Measurements from ENCODE around the gene YAP1.
A peak's percentile ranks its signal among the peaks of the same experiment; 100 is the strongest.

Gene YAP1

GRCh38 chr11:102109896-102110760 is at the start of gene YAP1:
TSS of gene YAP1 (plus strand) at chr11:102110447. CDS start at chr11:102110849, 402 bp downstream.
- peak; percentile 44 for DNase-seq (ENCODE audit: low read depth)

GRCh38 chr11:102061276-102061675 is 49.0 kb upstream of the YAP1 start:
- DNase-seq (ENCODE audit: low read depth), result no peak

GRCh38 chr11:102062106-102062505 is 48.1 kb upstream of the YAP1 start:
- no peak for DNase-seq (ENCODE audit: low read depth)

GRCh38 chr11:102064316-102064715 is 45.9 kb upstream of the YAP1 start:
- no peak for DNase-seq (ENCODE audit: low read depth)

GRCh38 chr11:102070766-102071165 is 39.5 kb upstream of the YAP1 start:
- no peak for DNase-seq (ENCODE audit: low read depth)

GRCh38 chr11:102071497-102072472 is 38.5 kb upstream of the YAP1 start:
- no peak for DNase-seq (ENCODE audit: low read depth)

GRCh38 chr11:102073253-102073652 is 37.0 kb upstream of the YAP1 start:
- no peak for DNase-seq (ENCODE audit: low read depth)

GRCh38 chr11:102079625-102080024 is 30.6 kb upstream of the YAP1 start:
- DNase-seq (ENCODE audit: low read depth), result no peak

GRCh38 chr11:102081313-102081712 is 28.9 kb upstream of the YAP1 start:
- no peak for DNase-seq (ENCODE audit: low read depth)

- no peak for DNase-seq (ENCODE audit: low read depth)
Observed at GRCh38 chr11:102085864-102086551, 24.2 kb upstream of the YAP1 start.

GRCh38 chr11:102097186-102097585 is 13.1 kb upstream of the YAP1 start:
- no peak for DNase-seq (ENCODE audit: low read depth)

GRCh38 chr11:102099755-102100154 is 10.5 kb upstream of the YAP1 start:
- no peak for DNase-seq (ENCODE audit: low read depth)

- DNase-seq (ENCODE audit: low read depth), result no peak
Observed at GRCh38 chr11:102108734-102109440, 1.4 kb upstream of the YAP1 start.

GRCh38 chr11:102110761-102111010 is 439 bp downstream of the YAP1 start:
- DNase-seq (ENCODE audit: low read depth), result no peak

- no peak for DNase-seq (ENCODE audit: low read depth)
Observed at GRCh38 chr11:102111011-102111786, 952 bp downstream of the YAP1 start.

GRCh38 chr11:102111787-102112508 is 1.7 kb downstream of the YAP1 start:
- DNase-seq (ENCODE audit: low read depth), result no peak

- DNase-seq (ENCODE audit: low read depth), result no peak
Observed at GRCh38 chr11:102112509-102112821, 2.2 kb downstream of the YAP1 start.

GRCh38 chr11:102114032-102114431 is 3.8 kb downstream of the YAP1 start:
- DNase-seq (ENCODE audit: low read depth), result no peak

- DNase-seq (ENCODE audit: low read depth), result no peak
Observed at GRCh38 chr11:102115557-102115956, 5.3 kb downstream of the YAP1 start.

- no peak for DNase-seq (ENCODE audit: low read depth)
Observed at GRCh38 chr11:102116453-102117205, 6.4 kb downstream of the YAP1 start.
